Stomach (tissue), 9 donors: ENCODE data around the gene ELP2. TPM values are rescaled to one million over a fixed set of nuclear protein-coding genes. Genes with fewer than 3 reads are reported as not detected.

Source experiments
- DNase-seq, 2 donors: peaks; one replicate each; pipeline versions ENCODE4 v3.0.0 to v3.0.0-alpha.2; 2013 to 2019
- H3K27ac ChIP-seq, 5 donors: fragments of 200-600 bp in 4 of 5; sonication (generic) in 4 of 5; one replicate each; pipeline ENCODE4 v1.5.1; 2013 to 2019; ENCODE audit warnings: mild to moderate bottlenecking in 1 of 5, moderate library complexity in 1 of 5
- H3K27me3 ChIP-seq, 3 donors: fragments of 200-600 bp; sonication (generic); one replicate each; pipeline ENCODE4 v1.5.1; 2017 to 2019; ENCODE audit warnings: mixed run types in 1 of 3
- H3K36me3 ChIP-seq, 4 donors: fragments of 200-600 bp; sonication (generic); 1 replicate in 3 of 4; 2 replicates in 1 of 4; pipeline ENCODE4 v1.5.1; 2016 to 2019
- H3K4me1 ChIP-seq, 4 donors: fragments of 200-600 bp; sonication (generic); one replicate each; pipeline ENCODE4 v1.5.1; 2016 to 2019
- H3K4me3 ChIP-seq, 4 donors: fragments of 200-600 bp; sonication (generic) in 3 of 4; one replicate each; pipeline ENCODE4 v1.5.1; 2016 to 2019; ENCODE audit warnings: mild to moderate bottlenecking in 1 of 4
- H3K9me3 ChIP-seq, 4 donors: fragments of 200-600 bp; sonication (generic); one replicate each; pipeline ENCODE4 v1.5.1; 2016 to 2019
- CTCF ChIP-seq, 7 experiments: fragments of 450-650 bp in 4 of 7; fragments of 200-600 bp in 3 of 7; sonication (generic) in 3 of 7; IDR thresholded peaks; one replicate each; pipeline ENCODE4 v1.5.1; 2016 to 2019; ENCODE audit warnings: antibody characterized with exemption in 7 of 7, control low read depth in 2 of 7, mild to moderate bottlenecking in 1 of 7
- EP300 ChIP-seq: sonication (generic); formaldehyde crosslinking; IDR thresholded peaks from one replicate; pipeline ENCODE4 v1.6.1; 2017; ENCODE audit warnings: antibody characterized with exemption
- POLR2A ChIP-seq, 4 donors: fragments of 450-650 bp; IDR thresholded peaks; one replicate each; pipeline ENCODE4 v1.6.1; 2016; ENCODE audit warnings: antibody characterized with exemption in 4 of 4, control low read depth in 2 of 4, mild to moderate bottlenecking in 1 of 4, moderate library complexity in 1 of 4
- POLR2AphosphoS5 ChIP-seq, 3 donors: sonication (generic); formaldehyde crosslinking; IDR thresholded peaks; one replicate each; pipeline ENCODE4 v1.6.1; 2016; ENCODE audit warnings: antibody characterized with exemption in 3 of 3
- WGBS, 5 donors: extraction: QIAGEN DNeasy Blood & Tissue Kit in 3 of 5; methylation state at CpG; one replicate each; pipeline versions ENCODE4 v1.1.5 to v1.1.7; 2013 to 2018; 5-methylcytosine and 5-hydroxymethylcytosine counted together
- intact Hi-C: fragments of 100-400 bp; cut with DNase I; formaldehyde crosslinking; loops from one replicate; pipeline ENCODE4 v1.15.1; 2023; ENCODE audit warnings: low total_unique reads
- polyA plus RNA-seq, 3 donors: library from polyadenylated mRNA; stranded (reverse); fragments of 200-250 nt; gene quantifications; one replicate each; pipeline ENCODE4 v1.2.3, GENCODE V29; 2013
- total RNA-seq, 5 donors: library from RNA; depleted of rRNA; stranded (reverse); fragments of >200 nt; gene quantifications; one replicate each; pipeline versions ENCODE4 v1.1.0 to v1.2.3, GENCODE V29; 2014 to 2016
- donor health status: healthy with polysubstance abuse.
- donor health status: Bipolar disorder and iron deficiency.
- donor health status: healthy.

Gene ELP2
- total and polyA plus RNA-seq, 8 donors: 24.1 to 278 (median 63.4) TPM

GRCh38 chr18:36195427-36196122, 65.9 kb downstream of the ELP2 start:
- DNase-seq: no peak
- WGBS, 5 donors: 59 to 72% (median 67%) methylated on average over 3 of the region's 3 CpGs
- H3K27ac ChIP-seq: no peak overlapping the region

GRCh38 chr18:36196238-36196995, 66.7 kb downstream of the ELP2 start:
- 79 to 90% (median 84%) methylated on average over 6 of the region's 6 CpGs for WGBS, 5 donors
- Histone ChIP-seq H3K36me3 (no peaks in the 10 kb centered on the region), H3K27me3 (no peaks in the 10 kb centered on the region), H3K9me3 (no peaks in the 10 kb centered on the region), H3K4me1 (no peaks in the 10 kb centered on the region), H3K27ac (no peak overlapping the region), H3K4me3 (no peak overlapping the region)
- intact Hi-C loops: no loop called here
- DNase-seq: no peak
- TF ChIP-seq EP300 (no peak), CTCF (IDR thresholded peaks at IDR 0.05) (no peak), POLR2A (IDR thresholded peaks at IDR 0.05) (no peak), POLR2AphosphoS5 (IDR thresholded peaks at IDR 0.05) (no peak)

More at GRCh38 chr18:36195427-36196122, 65.9 kb downstream of the ELP2 start:
- TF ChIP-seq CTCF (IDR thresholded peaks at IDR 0.05) (no peak), EP300 (no peak), POLR2AphosphoS5 (IDR thresholded peaks at IDR 0.05) (no peak), POLR2A (IDR thresholded peaks at IDR 0.05) (no peak)
- intact Hi-C loops: no loop called here
- H3K36me3 ChIP-seq: no peaks in the 10 kb centered on the region
- H3K4me3 ChIP-seq: no peak overlapping the region
- no peaks in the 10 kb centered on the region for H3K4me1 ChIP-seq
- H3K9me3 ChIP-seq: no peaks in the 10 kb centered on the region
- H3K27me3 ChIP-seq: no peaks in the 10 kb centered on the region

- TF ChIP-seq CTCF (IDR thresholded peaks at IDR 0.05) (no peak), EP300 (no peak), POLR2AphosphoS5 (IDR thresholded peaks at IDR 0.05) (no peak), POLR2A (IDR thresholded peaks at IDR 0.05) (no peak)
- no peak for DNase-seq
Observed at GRCh38 chr18:36197511-36198166, 67.9 kb downstream of the ELP2 start.

GRCh38 chr18:36199691-36200295, 70.1 kb downstream of the ELP2 start:
- Histone ChIP-seq H3K27ac (no peak overlapping the region), H3K4me1 (no peaks in the 10 kb centered on the region), H3K9me3 (no peaks in the 10 kb centered on the region), H3K4me3 (no peak overlapping the region), H3K27me3 (no peaks in the 10 kb centered on the region), H3K36me3 (no peaks in the 10 kb centered on the region)
- TF ChIP-seq POLR2AphosphoS5 (IDR thresholded peaks at IDR 0.05): no peak
- no peak for TF ChIP-seq POLR2A (IDR thresholded peaks at IDR 0.05)
- TF ChIP-seq EP300: no peak
- no peak for TF ChIP-seq CTCF (IDR thresholded peaks at IDR 0.05)
- no peak for DNase-seq
- WGBS, 5 donors: 85 to 89% (median 88%) methylated on average over 17 to 22 of the region's 22 CpGs
- intact Hi-C loops: no loop called here

More at GRCh38 chr18:36197511-36198166, 67.9 kb downstream of the ELP2 start:
- intact Hi-C loops: no loop called here
- Histone ChIP-seq H3K27me3 (no peaks in the 10 kb centered on the region), H3K36me3 (no peaks in the 10 kb centered on the region), H3K9me3 (no peaks in the 10 kb centered on the region), H3K4me1 (no peaks in the 10 kb centered on the region), H3K4me3 (no peak overlapping the region), H3K27ac (no peak overlapping the region)
